Renal cortical epithelial cell (primary cell): ENCODE data around the gene IFT20. TPM values are rescaled to one million over a fixed set of nuclear protein-coding genes. Genes with fewer than 3 reads are reported as not detected.

ENCODE experiments used
- DNase-seq: peaks from one replicate; pipeline ENCODE4 v3.0.0-alpha.2; 2011; ENCODE audit warnings: low read depth
- total RNA-seq: library from RNA; depleted of rRNA; stranded (reverse); fragments of >200 nt; gene quantifications from 2 replicates; pipeline ENCODE4 v1.2.3, GENCODE V29; 2014

The IFT20 gene, protein sequence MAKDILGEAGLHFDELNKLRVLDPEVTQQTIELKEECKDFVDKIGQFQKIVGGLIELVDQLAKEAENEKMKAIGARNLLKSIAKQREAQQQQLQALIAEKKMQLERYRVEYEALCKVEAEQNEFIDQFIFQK
- total RNA-seq, result 46.6 and 57.0 TPM in 2 replicates

DNA sequence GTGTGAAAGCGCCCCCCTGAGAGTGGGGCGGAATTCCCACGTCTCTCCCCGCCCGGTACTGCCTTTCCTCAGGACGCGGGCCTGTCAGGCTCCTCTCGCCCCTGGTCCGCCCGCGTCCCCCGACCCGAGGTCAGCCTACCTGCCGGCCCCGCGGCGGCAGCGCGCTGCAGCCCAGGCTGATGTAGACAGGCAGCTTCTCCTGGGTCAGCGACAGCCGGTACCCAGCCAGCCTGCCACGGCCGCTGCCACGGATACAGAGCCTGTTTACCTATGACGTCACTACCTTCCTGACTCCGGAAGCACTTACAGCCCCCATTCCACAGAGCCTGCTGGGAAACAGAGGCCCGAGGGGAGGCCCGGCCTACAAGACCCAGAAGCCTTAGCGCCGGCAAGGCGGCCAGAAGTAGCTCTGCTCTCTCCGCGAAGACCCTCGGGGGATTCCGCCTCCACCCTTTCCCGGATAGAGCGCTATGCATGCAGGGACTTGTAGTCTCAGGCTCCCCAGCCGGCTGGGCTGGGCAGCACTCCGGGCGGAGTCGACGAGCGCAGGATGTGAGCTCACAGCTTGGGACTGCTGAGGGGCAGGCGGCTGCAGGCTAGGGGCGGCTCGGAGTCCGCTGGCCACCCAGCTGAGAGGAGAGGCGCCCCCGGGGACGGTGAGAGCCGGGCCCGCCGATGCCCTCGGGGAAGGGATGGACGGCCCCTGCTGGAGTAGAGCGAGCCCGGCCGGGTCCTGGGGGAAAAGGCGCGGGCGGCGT is at the start of gene IFT20, which contains the start of gene TNFAIP1:
Gene IFT20, minus strand, starts transcription at position 272 of the 758 bp plus-strand sequence. CDS start 3,487 bp downstream, outside the sequence.
Gene TNFAIP1, plus strand, starts transcription at position 561 of the 758 bp plus-strand sequence. CDS start 3,761 bp downstream, outside the sequence.
- peak; percentile 99 for DNase-seq

DNA sequence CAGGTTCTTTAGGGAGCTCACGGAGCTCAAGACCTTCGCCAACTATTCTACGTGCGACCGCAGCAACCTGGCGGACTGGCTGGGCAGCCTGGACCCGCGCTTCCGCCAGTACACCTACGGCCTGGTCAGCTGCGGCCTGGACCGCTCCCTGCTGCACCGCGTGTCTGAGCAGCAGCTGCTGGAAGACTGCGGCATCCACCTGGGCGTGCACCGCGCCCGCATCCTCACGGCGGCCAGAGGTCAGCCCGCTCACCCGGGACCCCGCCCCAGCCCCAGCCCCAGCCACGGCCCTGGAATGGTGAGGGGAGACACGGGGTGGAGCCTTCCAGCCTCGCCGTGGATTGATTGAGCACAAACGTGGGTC is 49.7 kb upstream of the IFT20 start:
- DNase-seq, result no peak

DNA sequence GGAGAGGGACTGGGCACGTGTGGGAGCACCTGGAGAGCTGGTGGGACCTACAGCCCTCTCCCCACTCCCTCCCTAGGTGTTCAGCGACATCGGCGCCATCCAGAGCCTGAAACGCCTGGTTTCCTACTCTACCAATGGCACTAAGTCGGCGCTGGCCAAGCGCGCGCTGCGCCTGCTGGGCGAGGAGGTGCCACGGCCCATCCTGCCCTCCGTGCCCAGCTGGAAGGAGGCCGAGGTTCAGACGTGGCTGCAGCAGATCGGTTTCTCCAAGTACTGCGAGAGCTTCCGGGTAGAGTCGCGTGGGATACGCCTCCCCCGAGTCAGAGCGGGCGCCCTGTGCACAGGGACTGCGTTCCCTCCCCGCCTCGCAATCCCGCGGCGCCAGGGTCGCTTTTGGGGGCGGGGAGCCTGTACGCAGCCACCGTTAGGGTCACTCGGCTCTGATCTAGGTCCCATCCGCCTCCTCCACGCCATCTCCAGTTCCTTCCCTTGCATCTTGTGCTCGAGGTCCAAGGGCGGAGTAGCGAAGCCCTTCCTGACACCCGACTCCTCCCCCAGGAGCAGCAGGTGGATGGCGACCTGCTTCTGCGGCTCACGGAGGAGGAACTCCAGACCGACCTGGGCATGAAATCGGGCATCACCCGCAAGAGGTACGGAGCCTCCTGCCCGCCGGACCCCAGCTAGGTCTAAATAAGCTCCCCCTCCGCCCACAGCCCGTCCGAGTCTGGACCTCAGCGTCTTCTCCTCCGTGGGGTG is 49.2 kb upstream of the IFT20 start:
- DNase-seq, result peak; percentile 42

DNA sequence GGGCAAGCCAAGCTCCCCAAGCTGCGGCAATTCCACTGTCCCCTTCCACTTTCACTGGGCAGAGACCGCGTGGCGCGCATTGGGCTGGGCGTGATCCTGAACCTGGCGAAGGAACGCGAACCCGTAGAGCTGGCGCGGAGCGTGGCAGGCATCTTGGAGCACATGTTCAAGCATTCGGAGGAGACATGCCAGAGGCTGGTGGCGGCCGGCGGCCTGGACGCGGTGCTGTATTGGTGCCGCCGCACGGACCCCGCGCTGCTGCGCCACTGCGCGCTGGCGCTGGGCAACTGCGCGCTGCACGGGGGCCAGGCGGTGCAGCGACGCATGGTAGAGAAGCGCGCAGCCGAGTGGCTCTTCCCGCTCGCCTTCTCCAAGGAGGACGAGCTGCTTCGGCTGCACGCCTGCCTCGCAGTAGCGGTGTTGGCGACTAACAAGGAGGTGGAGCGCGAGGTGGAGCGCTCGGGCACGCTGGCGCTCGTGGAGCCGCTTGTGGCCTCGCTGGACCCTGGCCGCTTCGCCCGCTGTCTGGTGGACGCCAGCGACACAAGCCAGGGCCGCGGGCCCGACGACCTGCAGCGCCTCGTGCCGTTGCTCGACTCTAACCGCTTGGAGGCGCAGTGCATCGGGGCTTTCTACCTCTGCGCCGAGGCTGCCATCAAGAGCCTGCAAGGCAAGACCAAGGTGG is 46.0 kb upstream of the IFT20 start:
- no peak for DNase-seq

DNA sequence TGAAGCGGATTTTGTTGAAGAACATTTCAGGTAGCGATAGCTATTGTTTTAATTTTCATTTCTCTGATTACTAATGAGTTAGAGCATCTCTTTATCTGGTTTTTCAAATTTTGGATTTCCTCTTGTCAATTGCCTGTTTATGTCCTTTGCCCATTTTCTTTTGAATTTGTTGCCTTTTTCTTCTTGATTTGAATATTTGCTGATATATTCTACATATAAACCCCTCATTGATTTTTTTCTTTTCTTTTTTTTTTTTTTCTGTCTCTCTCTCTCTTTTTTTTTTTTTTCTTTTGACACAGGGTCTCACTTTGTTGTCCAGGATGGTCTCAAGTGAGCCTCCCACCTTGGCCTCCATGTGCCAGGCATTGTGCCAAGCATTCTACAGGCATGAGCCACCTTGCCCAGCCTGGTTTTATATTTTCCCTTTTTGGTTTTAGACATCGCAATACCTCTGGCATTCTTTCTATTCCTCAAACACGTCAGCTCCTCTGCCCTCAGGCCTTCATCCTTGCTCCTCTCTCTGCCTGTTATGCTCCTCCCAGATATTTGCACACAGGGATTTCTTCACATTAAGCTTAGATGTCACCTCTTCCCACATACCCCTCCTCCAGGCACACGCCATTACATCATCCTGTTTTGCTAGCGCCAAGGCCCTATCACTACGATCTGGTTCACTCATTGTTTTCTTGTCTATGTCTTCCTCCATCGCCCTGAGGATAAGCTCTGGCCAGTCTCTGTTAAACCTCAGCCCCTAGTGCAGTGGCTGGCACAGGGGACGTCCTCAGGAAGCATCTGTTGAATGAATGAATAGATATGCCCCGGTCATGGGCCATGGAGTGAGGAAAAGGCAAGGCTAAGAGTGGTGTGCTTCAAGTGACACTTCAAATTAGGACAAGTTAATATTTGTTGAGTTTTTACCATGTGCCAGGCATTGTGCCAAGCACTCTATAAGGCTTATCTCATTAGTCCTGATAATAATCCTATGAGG is 44.8 kb upstream of the IFT20 start:
- DNase-seq, result no peak

DNA sequence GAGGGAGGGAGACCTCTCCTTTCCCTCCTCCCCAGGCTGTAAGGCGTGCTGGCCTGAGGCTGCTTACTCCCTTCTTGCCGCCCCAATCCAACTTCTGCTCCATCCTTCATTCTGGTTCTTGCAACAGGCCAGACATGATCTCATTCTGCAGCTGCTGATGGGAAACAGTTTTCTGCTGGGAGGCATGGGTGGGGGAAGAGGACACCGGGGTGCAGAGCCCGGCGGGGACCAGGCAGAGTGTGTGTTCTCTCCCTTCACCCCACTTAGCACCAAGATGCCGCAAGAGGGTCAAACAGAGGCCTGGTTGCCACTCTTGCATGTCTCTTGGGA is 37.6 kb upstream of the IFT20 start:
- DNase-seq, result no peak

DNA sequence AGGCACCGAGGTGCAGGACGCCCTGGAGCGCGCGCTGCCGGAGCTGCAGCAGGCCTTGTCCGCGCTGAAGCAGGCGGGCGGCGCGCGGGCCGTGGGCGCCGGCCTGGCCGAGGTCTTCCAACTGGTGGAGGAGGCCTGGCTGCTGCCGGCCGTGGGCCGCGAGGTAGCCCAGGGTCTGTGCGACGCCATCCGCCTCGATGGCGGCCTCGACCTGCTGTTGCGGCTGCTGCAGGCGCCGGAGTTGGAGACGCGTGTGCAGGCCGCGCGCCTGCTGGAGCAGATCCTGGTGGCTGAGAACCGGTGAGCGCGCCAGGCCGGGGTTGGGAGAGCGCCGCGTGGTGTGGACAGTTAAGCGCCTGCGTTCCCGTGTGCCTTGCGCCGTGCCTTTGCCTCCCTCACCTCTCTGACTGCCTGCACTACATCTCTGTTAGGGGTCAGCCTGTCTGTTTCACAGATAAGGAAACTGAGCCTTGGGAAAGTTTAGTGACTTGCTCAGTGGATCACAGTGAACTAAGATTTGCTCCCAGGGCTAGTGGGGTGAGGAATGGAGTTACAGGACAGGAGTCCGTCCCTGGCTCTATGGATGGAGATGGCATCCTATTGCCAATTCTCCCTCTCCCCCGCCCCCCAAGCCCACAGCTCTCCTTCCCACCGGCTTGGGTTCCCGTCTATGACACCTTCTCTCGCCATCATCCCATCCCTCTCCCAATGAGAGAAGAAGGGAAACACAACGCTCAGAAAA is 37.1 kb upstream of the IFT20 start:
- no peak for DNase-seq

DNA sequence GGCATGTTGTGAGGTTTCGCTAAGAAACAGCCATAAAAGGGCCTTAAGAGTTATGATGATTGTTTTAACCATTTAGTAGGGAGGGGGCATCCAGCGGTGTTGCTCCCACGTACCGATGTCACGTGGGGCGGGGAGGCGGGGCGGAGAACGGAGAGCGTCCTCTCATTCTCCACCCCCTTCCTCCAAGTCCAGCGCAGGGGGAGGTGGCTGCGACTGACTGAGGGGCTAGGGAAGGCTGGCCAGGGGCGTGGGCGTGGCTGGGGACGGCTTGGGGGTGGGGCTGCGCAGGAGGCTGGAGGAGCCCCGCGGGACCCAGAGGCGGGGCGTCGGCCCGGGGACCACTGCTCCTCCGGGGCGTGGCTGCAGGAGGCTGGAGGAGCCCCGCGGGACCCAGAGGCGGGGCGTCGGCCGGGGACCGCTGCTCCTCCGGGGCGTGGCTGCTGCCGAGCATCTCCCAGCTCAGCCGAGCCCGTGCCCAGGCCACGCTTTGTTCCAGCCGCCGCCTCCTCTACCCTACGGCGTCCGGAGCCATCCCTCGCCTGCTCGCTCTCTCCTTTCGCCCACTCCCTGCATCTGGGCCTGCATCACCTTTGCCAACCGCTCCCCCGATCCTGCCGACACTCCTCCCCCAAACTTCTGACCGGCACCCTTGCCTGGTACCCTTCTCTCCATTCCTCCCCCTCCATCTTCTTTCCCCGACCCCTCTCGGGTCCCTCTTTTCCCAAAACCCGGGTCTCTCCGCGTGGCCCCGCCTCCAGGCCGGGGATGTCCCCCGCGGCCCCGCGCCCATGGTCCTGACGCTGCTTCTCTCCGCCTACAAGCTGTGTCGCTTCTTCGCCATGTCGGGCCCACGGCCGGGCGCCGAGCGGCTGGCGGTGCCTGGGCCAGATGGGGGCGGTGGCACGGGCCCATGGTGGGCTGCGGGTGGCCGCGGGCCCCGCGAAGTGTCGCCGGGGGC is 36.3 kb upstream of the IFT20 start, which contains the start of gene SARM1:
Gene SARM1, plus strand, starts transcription at position 450 of the 958 bp plus-strand sequence. Its CDS starts 339 bp downstream, at position 789.
- no peak for DNase-seq

DNA sequence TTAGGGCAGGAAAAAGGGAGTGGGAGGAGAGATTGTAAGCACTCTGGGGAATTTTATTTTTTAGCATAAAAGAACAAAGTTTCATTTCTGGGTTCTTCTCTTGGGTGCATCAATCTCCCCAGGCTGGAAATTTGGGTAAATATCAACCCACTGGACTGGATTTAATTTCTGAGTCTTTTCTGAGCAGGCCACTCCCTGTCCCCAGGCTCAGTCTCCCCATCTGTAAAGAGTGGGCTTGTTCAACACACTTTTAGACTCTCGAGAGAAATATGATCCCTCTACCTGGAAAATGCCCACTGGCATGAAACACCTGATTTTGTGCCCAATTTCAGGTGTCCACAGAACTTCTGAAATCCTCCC is 35.5 kb upstream of the IFT20 start:
- DNase-seq, result no peak

DNA sequence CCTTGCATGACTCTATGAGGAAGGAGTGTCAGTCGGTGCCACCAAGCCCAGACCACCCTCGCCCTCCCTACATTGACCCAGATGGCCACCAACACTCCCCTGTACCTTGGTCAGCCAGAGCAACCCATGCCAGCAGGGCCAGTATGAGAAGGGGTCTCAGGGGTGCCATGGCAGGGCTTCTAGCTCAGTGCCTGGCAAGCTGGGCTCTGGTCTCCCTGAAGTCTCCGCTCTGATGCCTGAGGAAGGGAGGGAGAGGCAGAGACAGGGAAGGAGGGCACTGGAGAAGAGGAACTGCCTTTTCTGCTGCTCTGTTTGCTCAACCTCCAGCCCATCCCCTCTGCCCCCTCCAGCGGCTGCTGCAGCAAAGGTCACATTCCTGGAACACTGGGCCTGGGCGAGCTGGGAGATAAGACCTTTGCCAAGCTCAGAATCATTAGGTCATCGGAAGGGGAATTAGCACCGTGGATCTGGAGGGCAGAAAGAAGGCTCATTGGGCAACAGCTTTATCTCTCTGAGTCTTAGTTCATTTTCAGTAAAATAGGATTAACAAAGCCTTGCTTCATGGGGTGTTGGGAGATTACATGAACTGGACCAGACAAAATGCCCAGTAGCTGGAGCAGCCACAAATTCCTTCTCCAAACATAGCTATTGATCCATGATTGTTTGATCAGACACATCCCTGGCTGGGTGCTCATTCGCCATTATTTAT is 34.9 kb upstream of the IFT20 start, which contains the start of gene VTN:
Gene VTN, minus strand, starts transcription at position 273 of the 709 bp plus-strand sequence. Its CDS starts 104 bp downstream, at position 169.
- DNase-seq, result no peak

DNA sequence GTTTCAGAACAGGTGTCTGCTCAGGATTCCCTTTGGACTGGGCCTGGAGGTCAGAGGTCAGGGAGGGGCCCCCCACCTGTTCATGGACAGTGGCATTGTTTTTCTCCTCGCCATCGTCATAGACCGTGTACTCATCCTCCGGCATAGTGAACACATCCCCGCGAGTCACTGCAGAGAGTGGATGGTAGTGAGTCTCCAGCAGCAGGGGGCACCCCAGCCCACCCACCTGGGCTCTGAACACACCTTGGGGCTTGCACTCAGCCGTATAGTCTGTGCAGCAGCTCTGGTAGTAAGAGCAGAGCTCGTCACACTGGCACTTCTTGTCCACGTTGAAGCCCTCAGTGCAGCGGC is 34.4 kb upstream of the IFT20 start:
- DNase-seq, result no peak

DNA sequence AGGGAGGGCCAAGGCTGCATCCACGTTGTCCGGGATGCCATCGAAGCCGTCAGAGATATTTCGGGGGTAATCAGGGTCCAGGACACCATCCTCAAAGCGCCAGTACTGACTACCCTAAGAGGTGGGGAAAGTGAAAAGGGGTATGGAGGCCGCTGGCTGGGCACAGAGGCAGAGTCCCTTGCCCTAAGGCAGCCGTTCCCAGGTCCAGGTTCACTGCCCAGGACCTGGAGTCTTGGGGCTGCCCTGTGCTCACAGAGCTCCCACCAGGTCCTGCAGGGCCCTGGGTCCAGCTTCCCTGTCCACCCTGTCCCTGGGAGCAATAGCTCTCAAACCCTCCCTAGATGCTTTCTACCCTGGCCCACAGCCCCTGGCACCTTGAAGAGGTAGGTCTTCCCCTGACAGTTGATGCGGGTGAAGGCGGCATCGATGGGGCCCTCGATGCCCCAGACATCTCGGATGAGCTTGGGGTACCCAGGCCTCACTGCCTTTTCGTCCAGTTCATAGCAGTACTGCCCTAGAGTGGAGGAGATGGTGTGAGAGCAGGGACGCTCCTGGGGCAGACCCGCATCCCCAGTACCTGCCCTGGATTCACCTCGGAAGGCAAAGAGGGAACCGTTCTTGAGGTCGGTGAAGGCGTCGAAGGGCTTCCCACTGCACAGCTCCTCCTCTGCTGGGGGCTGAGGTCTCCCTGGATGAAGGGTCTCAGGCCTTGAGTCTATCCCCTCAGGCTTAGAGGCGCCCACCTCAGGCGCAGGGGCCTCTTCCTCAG is 33.8 kb upstream of the IFT20 start:
- DNase-seq, result no peak

DNA sequence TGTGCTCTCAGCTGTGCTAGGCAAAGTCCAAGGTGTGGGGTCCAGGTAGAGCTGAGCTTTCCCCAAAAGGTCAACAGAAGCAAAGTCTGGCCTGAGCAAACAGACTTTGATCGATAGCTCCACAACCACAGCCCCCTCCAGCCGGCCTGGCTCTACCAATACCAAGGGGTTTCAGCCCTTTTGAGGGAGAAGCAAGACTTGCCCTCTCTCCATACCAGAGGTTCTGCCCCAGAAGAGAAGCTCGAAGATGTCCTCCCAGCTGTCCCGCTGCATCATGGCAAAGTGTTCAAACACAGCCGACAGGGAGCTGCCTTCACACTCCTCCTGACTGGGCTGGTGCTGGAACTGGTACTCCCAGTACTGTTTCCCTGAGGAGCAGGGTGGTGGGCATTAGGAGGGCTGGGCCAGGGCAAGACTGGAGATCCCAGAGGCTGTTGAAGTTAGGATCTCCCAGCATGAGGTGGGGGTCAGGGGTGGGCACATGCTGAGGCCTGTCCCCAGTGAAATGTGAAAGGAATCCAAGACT is 33.1 kb upstream of the IFT20 start:
- DNase-seq, result no peak

DNA sequence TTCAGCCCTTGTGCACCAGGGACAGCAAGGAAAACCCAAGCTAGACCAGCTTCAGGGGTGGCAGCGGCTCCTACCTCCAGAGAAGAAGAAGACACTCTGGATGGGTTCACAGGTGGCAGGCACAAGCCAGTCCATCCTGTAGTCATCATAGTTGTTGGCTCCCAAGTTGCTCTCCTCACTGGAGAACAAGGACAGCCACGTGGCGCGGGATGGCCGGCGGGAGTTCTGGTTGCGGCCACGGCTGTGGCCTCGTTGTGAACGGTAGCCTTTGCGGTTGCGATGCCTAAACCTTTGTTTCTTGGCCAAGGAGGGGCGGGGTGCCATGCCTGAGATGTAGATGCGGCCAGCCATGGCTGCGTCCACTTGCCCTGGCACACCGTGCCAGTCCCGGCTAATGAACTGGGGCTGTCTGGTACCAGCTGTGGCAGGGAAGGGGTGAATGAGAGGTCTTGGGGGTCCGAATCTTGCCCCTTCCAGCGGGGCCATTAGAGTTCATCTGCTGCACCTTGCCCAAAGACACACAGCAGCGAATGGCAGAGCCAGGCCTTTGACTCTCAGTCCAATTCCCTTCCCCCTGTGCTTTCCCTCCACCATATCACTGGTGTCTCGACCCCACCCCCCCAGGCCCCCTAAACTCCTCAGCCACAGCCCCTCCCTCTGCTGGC is 32.5 kb upstream of the IFT20 start:
- DNase-seq, result no peak

DNA sequence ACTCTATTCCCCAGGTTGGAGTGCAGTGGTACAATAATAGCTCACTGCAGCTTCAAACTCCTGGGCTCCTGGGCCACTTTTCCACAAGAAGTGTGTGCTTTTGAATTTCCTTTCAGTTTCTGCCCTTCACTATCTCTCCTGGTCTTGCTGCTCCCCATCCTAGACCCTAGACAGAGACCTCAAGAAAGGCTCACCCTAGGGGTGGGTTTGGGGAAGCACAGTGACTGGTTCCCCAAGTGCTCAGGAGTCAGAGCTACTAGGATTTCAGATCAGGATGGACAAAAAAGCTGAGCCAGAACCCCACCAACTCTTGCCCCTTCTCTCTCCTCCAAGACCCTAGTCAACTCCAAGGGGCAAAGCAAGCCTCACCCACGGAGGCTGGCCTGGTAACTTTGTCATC is 31.3 kb upstream of the IFT20 start:
- no peak for DNase-seq

DNA sequence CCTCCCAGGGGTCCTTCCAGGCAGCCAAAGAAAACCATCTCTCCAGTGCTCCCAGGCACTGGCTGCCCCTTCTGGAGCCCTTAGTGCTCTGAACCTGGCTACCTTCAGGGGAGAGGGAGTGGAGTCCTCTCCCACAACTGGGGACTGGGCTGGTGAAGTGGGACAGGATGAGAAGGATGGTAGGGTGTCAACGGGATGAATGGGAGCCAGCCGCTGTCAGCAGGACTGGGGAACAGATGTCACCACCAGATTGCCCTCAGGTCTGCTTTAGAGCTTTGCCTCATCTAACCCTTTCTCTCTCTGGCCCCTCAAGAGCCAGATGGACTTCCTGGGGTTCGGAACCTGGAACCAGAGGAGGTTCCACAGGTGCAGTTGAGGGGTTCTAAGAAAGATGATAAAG is 30.2 kb upstream of the IFT20 start:
- no peak for DNase-seq
